Measurements from ENCODE around the gene UTP14A.

Gene UTP14A

GRCh38 chrX:129961180-129962083 lies 55.5 kb downstream of the UTP14A start:
- peak overlapping the region; percentile 65 for H3K4me3 ChIP-seq (ENCODE audit: low read depth, low read length)
- peaks cover 9% of the 10 kb centered on the region for H3K4me1 ChIP-seq (ENCODE audit: control insufficient read depth, insufficient read depth, low read length)
- peaks cover 77% of the 10 kb centered on the region for H3K27me3 ChIP-seq (ENCODE audit: control insufficient read depth, insufficient read depth, low read length)
- no peaks in the 10 kb centered on the region; the same call in 1 of the 2 replicates for H3K9me3 ChIP-seq (ENCODE audit: control insufficient read depth, insufficient read depth, low read length)
- H3K27ac ChIP-seq (ENCODE audit: low read depth, low read length), result no peak overlapping the region
- H3K9ac ChIP-seq (ENCODE audit: low read depth, low read length), result no peak overlapping the region
- no peaks in the 10 kb centered on the region for H3K36me3 ChIP-seq (ENCODE audit: control insufficient read depth, insufficient read depth, low read length)

- Histone ChIP-seq H3K9me3 (ENCODE audit: control insufficient read depth, insufficient read depth, low read length) (no peaks in the 10 kb centered on the region), H3K27ac (ENCODE audit: low read depth, low read length) (no peak overlapping the region), H3K27me3 (ENCODE audit: control insufficient read depth, insufficient read depth, low read length) (peaks cover 58% of the 10 kb centered on the region), H3K4me3 (ENCODE audit: low read depth, low read length) (no peak overlapping the region), H3K9ac (ENCODE audit: low read depth, low read length) (no peak overlapping the region), H3K4me1 (ENCODE audit: control insufficient read depth, insufficient read depth, low read length) (peaks cover 6% of the 10 kb centered on the region), H3K36me3 (ENCODE audit: control insufficient read depth, insufficient read depth, low read length) (no peaks in the 10 kb centered on the region)
Measured at GRCh38 chrX:129963729-129964128, 57.8 kb downstream of the UTP14A start.

- Histone ChIP-seq H3K27ac (ENCODE audit: low read depth, low read length) (no peak overlapping the region), H3K9ac (ENCODE audit: low read depth, low read length) (no peak overlapping the region), H3K4me3 (ENCODE audit: low read depth, low read length) (no peak overlapping the region), H3K36me3 (ENCODE audit: control insufficient read depth, insufficient read depth, low read length) (no peaks in the 10 kb centered on the region), H3K9me3 (ENCODE audit: control insufficient read depth, insufficient read depth, low read length) (no peaks in the 10 kb centered on the region), H3K27me3 (ENCODE audit: control insufficient read depth, insufficient read depth, low read length) (peaks cover 43% of the 10 kb centered on the region), H3K4me1 (ENCODE audit: control insufficient read depth, insufficient read depth, low read length) (peaks cover 6% of the 10 kb centered on the region)
Measured at GRCh38 chrX:129965166-129965565, 59.2 kb downstream of the UTP14A start.

GRCh38 chrX:129968968-129969367 lies 63.0 kb downstream of the UTP14A start:
- H3K9me3 ChIP-seq (ENCODE audit: control insufficient read depth, insufficient read depth, low read length), result no peaks in the 10 kb centered on the region

GRCh38 chrX:129976441-129976840 lies 70.5 kb downstream of the UTP14A start:
- no peak overlapping the region for H3K4me3 ChIP-seq (ENCODE audit: low read depth, low read length)
- H3K9ac ChIP-seq (ENCODE audit: low read depth, low read length), result no peak overlapping the region
- H3K4me1 ChIP-seq (ENCODE audit: control insufficient read depth, insufficient read depth, low read length), result peaks cover 6% of the 10 kb centered on the region
- no peaks in the 10 kb centered on the region for H3K9me3 ChIP-seq (ENCODE audit: control insufficient read depth, insufficient read depth, low read length)
- H3K27ac ChIP-seq (ENCODE audit: low read depth, low read length), result no peak overlapping the region
- H3K36me3 ChIP-seq (ENCODE audit: control insufficient read depth, insufficient read depth, low read length), result no peaks in the 10 kb centered on the region
- peaks cover 81% of the 10 kb centered on the region for H3K27me3 ChIP-seq (ENCODE audit: control insufficient read depth, insufficient read depth, low read length)

More at GRCh38 chrX:129968968-129969367, 63.0 kb downstream of the UTP14A start:
- Histone ChIP-seq H3K4me1 (ENCODE audit: control insufficient read depth, insufficient read depth, low read length) (peaks cover 6% of the 10 kb centered on the region; the same call in 1 of the 2 replicates), H3K36me3 (ENCODE audit: control insufficient read depth, insufficient read depth, low read length) (no peaks in the 10 kb centered on the region), H3K27ac (ENCODE audit: low read depth, low read length) (no peak overlapping the region), H3K9ac (ENCODE audit: low read depth, low read length) (no peak overlapping the region), H3K27me3 (ENCODE audit: control insufficient read depth, insufficient read depth, low read length) (peaks cover 28% of the 10 kb centered on the region), H3K4me3 (ENCODE audit: low read depth, low read length) (no peak overlapping the region)

All from HUES48 (cell line).